ENCODE results near the gene HES7.

GRCh38 chr17:8072341-8072728 is 51.6 kb downstream of the HES7 start:
- TF ChIP-seq CTCF (IDR thresholded peaks at IDR 0.05; ENCODE audit: low read length) (no peak), EZH2 (IDR thresholded peaks at IDR 0.05; ENCODE audit: borderline replicate concordance, low read length) (no peak)

Measured in OCI-LY1 (cell line).